HepG2 (cell line): Measurements from ENCODE around the gene SLC25A44. TPM values are rescaled to one million over a fixed set of nuclear protein-coding genes. Genes with fewer than 3 reads are reported as not detected.

Experiments used
- ATAC-seq: fragments of 200-7000 bp; cut with Tn5 transposase; 3 replicates; pipeline ENCODE4 v1.9.1; 2020; ENCODE audit warnings: mild to moderate bottlenecking, moderate library complexity
- BruUV-seq: library from RNA; stranded (reverse); fragments of 400-500 nt; replicated peaks from 2 replicates; lab custom pipeline; 2021; lab: Mats Ljungman, UMichigan
- CTCF ChIA-PET: fragments of 300-600 bp; formaldehyde crosslinking; extraction: SDS; loops from one replicate; lab custom pipeline; 2021; ENCODE audit warnings: low total read pairs, inconsistent platforms, low intra/inter-chr PET ratio; lab: Yijun Ruan, JAX
- POLR2A ChIA-PET: fragments of 350-600 bp; sonication (Branson Sonifier 250); formaldehyde crosslinking; loops from one replicate; lab custom pipeline; 2020; ENCODE audit warnings: antibody characterized with exemption, inconsistent platforms; lab: Yijun Ruan, JAX
- DNase-seq: peaks from one replicate; pipeline ENCODE4 v3.0.0-alpha.2; 2015; ENCODE audit warnings: low spot score
- FAIRE-seq: peaks from 3 replicates; lab custom pipeline; 2011; peaks lifted over from hg19 to GRCh38; lab: Jason Lieb, UNC
- H2AFZ ChIP-seq: one replicate; pipeline ENCODE4 v1.6.1; 2011; ENCODE audit warnings: low read length, inconsistent platforms
- H3K27ac ChIP-seq: fragments of 300-600 bp; 3 replicates; pipeline ENCODE4 v1.8.0; 2011; ENCODE audit warnings: mixed run types, mild to moderate bottlenecking, mixed read lengths, low read length, inconsistent platforms; ENCODE audit not compliant: insufficient read depth; ENCODE audit errors: extremely low read length
- H3K27me3 ChIP-seq, 2 experiments: fragments of 200-600 bp in 1 of 2; 2 replicates in 1 of 2; 3 replicates in 1 of 2; pipeline versions ENCODE4 v1.6.0 to v1.8.0; 2011; ENCODE audit warnings: low read length in 2 of 2, mild to moderate bottlenecking in 2 of 2, moderate library complexity in 2 of 2, inconsistent platforms in 1 of 2; ENCODE audit not compliant: insufficient read depth in 2 of 2, control insufficient read depth in 1 of 2
- H3K36me3 ChIP-seq, 2 experiments: fragments of 200-600 bp in 1 of 2; replicated peaks in 1 of 2; 2 replicates in 1 of 2; 3 replicates in 1 of 2; pipeline versions ENCODE4 v1.5.1 to v1.8.0; 2011; ENCODE audit warnings: low read length in 2 of 2, inconsistent platforms in 1 of 2; ENCODE audit not compliant: insufficient read depth in 2 of 2, control insufficient read depth in 1 of 2
- H3K4me1 ChIP-seq: 2 replicates; pipeline ENCODE4 v1.5.1; 2012; ENCODE audit warnings: low read length, inconsistent platforms; ENCODE audit not compliant: insufficient read depth
- H3K4me2 ChIP-seq: 2 replicates; pipeline ENCODE4 v1.6.0; 2011; ENCODE audit warnings: low read depth, low read length, inconsistent platforms
- H3K4me3 ChIP-seq, 3 experiments: fragments of 200-600 bp in 1 of 3; sonication (generic), shearing (Covaris generic) in 1 of 3; replicated peaks in 1 of 3; 2 replicates each; pipeline ENCODE4 v1.5.1; 2011 to 2016; ENCODE audit warnings: low read length in 3 of 3, inconsistent platforms in 2 of 3, low read depth in 2 of 3, mild to moderate bottlenecking in 2 of 3, control low read depth in 1 of 3, mixed read lengths in 1 of 3; ENCODE audit not compliant: insufficient read depth in 1 of 3
- H3K79me2 ChIP-seq: one replicate; pipeline ENCODE4 v1.6.1; 2011; ENCODE audit warnings: low read length, inconsistent platforms; ENCODE audit not compliant: insufficient read depth
- H3K9ac ChIP-seq: 2 replicates; pipeline ENCODE4 v1.6.0; 2011; ENCODE audit warnings: mild to moderate bottlenecking, low read depth, low read length, inconsistent platforms; ENCODE audit not compliant: insufficient read depth
- H3K9me3 ChIP-seq: 2 replicates; pipeline ENCODE4 v1.5.1; 2012; ENCODE audit warnings: mild to moderate bottlenecking, low read length
- H4K20me1 ChIP-seq: 2 replicates; pipeline ENCODE4 v1.6.0; 2011; ENCODE audit warnings: inconsistent platforms, mild to moderate bottlenecking, low read length, moderate library complexity; ENCODE audit not compliant: insufficient read depth
- REL ChIP-seq: sonication (generic); formaldehyde crosslinking; conservative IDR thresholded peaks from 2 replicates; pipeline ENCODE4 v1.8.0; 2022; ENCODE audit warnings: mild to moderate bottlenecking, missing genetic modification reagents, moderate library complexity
- SIN3A ChIP-seq: IDR thresholded peaks from 2 replicates; pipeline ENCODE4 v1.6.1; 2011; ENCODE audit warnings: low read depth, mild to moderate bottlenecking, control low read depth, low read length, borderline replicate concordance
- SOX5 ChIP-seq: IDR thresholded peaks from 2 replicates; pipeline ENCODE4 v1.6.1; 2016; ENCODE audit warnings: borderline replicate concordance
- SPEN ChIP-seq: sonication (generic); formaldehyde crosslinking; IDR thresholded peaks from 2 replicates; pipeline ENCODE4 v1.5.1; 2020; ENCODE audit warnings: low read depth, mild to moderate bottlenecking, missing genetic modification reagents
- ZKSCAN8 ChIP-seq: IDR thresholded peaks from 2 replicates; pipeline ENCODE4 v1.6.1; 2016; ENCODE audit warnings: borderline replicate concordance, missing genetic modification reagents, missing compliant biosample characterization
- WGBS: methylation state at CpG from one replicate; pipeline ENCODE4 v1.1.6; 2017; ENCODE audit warnings: low lambda C conversion rate; 5-methylcytosine and 5-hydroxymethylcytosine counted together
- in situ Hi-C: cut with HindIII; loops from 2 replicates; pipeline ENCODE4 v1.10.0; 2017; ENCODE audit warnings: low pct_unique_long_range_greater_than_20kb; ENCODE audit not compliant: extremely low pct_ligation_motif_present
- intact Hi-C: fragments of 100-400 bp; cut with micrococcal nuclease; formaldehyde crosslinking; loops from one replicate; pipeline ENCODE4 v1.10.0; 2022; ENCODE audit not compliant: unreplicated experiment
- polyA plus RNA-seq, 8 experiments: library from polyadenylated mRNA; depleted of rRNA in 3 of 8; stranded (reverse) in 7 of 8; unstranded in 1 of 8; fragments of >200 nt; fragmentation: Illumina TruSeq in 4 of 8; extraction: Trizol in 4 of 8; gene quantifications; 2 replicates each; pipeline versions ENCODE4 v1.2.1 to v1.2.3, GENCODE V29; 2011 to 2016; ENCODE audit warnings: low read depth in 4 of 8, missing spikeins in 1 of 8, mixed read lengths in 1 of 8; ENCODE audit not compliant: insufficient read depth in 1 of 8
- total RNA-seq, 5 experiments: library from RNA; depleted of rRNA; stranded (reverse); fragments of >200 nt; fragmentation: Illumina TruSeq; extraction: Trizol; gene quantifications; 2 replicates each; pipeline ENCODE4 v1.2.3, GENCODE V29; 2016; ENCODE audit warnings: low read depth in 1 of 5
- TF ChIP-seq, protein P1 (sequence below): sonication (generic); formaldehyde crosslinking; IDR thresholded peaks from 2 replicates; pipeline ENCODE4 v1.5.1; 2020; ENCODE audit warnings: mild to moderate bottlenecking, missing genetic modification reagents
- TF ChIP-seq, protein P2 (sequence below): sonication (generic); formaldehyde crosslinking; IDR thresholded peaks from 2 replicates; pipeline ENCODE4 v1.5.1; 2020; ENCODE audit warnings: missing genetic modification reagents, mild to moderate bottlenecking, borderline replicate concordance
- TF ChIP-seq, protein P3 (sequence below): sonication (generic); formaldehyde crosslinking; IDR thresholded peaks from 2 replicates; pipeline ENCODE4 v1.4.0; 2020; ENCODE audit warnings: missing genetic modification reagents, mild to moderate bottlenecking, borderline replicate concordance

SLC25A44 gene
- total and polyA plus RNA-seq, 2 of the 13 experiments (the other 11 are each of a cell fraction or from before 2014, with no cell fraction given), result 10.7 to 13.4 TPM

DNA sequence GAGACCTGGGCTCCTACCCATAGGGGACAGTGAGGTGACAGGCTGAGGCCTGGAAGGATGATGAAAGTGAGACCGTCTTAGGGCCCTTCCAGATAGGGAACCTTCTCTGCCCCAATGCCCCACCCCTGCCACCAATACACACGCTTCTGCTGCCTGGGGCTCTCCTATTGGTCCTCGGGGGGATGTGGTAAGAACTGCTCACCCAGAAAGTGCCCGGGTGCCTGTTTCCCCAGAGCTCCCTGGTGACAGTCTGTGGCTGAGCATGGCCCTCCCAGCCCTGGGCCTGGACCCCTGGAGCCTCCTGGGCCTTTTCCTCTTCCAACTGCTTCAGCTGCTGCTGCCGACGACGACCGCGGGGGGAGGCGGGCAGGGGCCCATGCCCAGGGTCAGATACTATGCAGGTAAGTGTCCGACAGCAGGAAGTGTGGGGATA lies 39.6 kb upstream of the SLC25A44 start (continued):
- TF ChIP-seq, protein P1, sequence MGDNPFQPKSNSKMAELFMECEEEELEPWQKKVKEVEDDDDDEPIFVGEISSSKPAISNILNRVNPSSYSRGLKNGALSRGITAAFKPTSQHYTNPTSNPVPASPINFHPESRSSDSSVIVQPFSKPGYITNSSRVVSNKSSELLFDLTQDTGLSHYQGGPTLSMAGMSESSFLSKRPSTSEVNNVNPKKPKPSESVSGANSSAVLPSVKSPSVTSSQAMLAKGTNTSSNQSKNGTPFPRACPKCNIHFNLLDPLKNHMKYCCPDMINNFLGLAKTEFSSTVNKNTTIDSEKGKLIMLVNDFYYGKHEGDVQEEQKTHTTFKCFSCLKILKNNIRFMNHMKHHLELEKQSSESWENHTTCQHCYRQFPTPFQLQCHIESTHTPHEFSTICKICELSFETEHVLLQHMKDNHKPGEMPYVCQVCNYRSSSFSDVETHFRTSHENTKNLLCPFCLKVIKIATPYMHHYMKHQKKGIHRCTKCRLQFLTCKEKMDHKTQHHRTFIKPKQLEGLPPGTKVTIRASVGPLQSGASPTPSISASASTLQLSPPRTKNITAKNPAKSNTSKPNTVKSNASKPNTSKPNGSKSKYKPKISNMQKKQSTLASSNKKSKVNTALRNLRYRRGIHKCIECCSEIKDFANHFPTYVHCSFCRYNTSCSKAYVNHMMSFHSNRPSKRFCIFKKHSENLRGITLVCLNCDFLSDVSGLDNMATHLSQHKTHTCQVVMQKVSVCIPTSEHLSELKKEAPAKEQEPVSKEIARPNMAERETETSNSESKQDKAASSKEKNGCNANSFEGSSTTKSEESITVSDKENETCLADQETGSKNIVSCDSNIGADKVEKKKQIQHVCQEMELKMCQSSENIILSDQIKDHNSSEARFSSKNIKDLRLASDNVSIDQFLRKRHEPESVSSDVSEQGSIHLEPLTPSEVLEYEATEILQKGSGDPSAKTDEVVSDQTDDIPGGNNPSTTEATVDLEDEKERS, result no peak
- TF ChIP-seq SIN3A, result no peak

DNA sequence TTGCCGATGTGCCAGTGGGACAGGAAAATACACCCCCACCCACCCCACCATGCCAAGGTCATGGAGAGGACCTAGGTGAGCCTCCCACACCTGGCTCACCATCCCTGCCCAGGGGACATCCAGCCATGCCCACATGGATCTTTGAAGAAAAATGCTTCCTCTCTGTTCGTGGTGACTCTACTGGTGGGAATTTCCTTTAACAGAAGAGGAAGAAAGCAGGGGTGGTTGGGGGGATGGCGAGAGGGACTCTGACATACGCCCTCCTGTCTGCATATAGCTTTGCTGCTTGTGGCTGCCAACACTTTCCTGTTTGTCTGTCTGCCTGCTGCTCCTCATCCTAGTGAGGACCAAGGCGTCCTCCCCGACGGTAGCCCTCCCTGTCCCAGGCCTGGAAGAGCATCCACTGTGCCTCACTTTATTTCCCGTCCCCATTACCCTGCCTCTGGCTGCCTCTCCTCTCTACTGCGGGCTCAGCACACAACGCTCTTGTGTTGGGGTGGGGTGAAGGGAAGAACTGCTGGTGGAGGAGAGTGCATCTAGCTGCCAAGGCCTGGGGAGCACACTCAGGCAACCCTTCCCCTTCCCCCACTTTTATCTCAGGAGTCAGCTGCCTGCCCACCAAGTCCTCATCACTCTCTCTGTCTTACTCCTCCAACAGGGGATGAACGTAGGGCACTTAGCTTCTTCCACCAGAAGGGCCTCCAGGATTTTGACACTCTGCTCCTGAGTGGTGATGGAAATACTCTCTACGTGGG lies 38.0 kb upstream of the SLC25A44 start:
- no peaks in the 10 kb centered on the region for H3K36me3 ChIP-seq
- H3K9me3 ChIP-seq, result no peaks in the 10 kb centered on the region
- POLR2A ChIA-PET, result interaction anchor here (1.2 to 2.5 kb wide), 2 partner anchors 57 to 69 kb away, joined by 3 to 9 read pairs; partner anchors contain the start of gene PMF1
- no TSS peak for BruUV-seq
- H3K4me2 ChIP-seq, result no peak overlapping the region
- DNase-seq (no peak), FAIRE-seq (no peak), ATAC-seq (no peak)
- TF ChIP-seq, protein P2, sequence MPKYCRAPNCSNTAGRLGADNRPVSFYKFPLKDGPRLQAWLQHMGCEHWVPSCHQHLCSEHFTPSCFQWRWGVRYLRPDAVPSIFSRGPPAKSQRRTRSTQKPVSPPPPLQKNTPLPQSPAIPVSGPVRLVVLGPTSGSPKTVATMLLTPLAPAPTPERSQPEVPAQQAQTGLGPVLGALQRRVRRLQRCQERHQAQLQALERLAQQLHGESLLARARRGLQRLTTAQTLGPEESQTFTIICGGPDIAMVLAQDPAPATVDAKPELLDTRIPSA, result no peak
- TF ChIP-seq ZKSCAN8 (CRISPR knock-in tag), result no peak
- TF ChIP-seq, protein P3, sequence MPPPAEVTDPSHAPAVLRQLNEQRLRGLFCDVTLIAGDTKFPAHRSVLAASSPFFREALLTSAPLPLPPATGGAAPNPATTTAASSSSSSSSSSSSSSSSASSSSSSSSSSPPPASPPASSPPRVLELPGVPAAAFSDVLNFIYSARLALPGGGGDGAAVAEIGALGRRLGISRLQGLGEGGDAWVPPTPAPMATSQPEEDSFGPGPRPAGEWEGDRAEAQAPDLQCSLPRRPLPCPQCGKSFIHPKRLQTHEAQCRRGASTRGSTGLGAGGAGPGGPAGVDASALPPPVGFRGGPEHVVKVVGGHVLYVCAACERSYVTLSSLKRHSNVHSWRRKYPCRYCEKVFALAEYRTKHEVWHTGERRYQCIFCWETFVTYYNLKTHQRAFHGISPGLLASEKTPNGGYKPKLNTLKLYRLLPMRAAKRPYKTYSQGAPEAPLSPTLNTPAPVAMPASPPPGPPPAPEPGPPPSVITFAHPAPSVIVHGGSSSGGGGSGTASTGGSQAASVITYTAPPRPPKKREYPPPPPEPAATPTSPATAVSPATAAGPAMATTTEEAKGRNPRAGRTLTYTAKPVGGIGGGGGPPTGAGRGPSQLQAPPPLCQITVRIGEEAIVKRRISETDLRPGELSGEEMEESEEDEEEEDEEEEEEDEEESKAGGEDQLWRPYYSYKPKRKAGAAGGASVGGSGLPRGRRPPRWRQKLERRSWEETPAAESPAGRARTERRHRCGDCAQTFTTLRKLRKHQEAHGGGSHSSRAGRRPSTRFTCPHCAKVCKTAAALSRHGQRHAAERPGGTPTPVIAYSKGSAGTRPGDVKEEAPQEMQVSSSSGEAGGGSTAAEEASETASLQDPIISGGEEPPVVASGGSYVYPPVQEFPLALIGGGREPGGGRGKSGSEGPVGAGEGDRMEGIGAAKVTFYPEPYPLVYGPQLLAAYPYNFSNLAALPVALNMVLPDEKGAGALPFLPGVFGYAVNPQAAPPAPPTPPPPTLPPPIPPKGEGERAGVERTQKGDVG (CRISPR knock-in tag), result no peak
- no peak for TF ChIP-seq SOX5 (CRISPR knock-in tag)
- no peak for TF ChIP-seq REL (CRISPR knock-in tag)
- no peak for TF ChIP-seq SPEN (CRISPR knock-in tag)
- H2AFZ ChIP-seq, result no peak overlapping the region
- H3K27ac ChIP-seq, result no peak overlapping the region
- intact Hi-C loops (no loop called here), in situ Hi-C loops (no loop called here)
- H3K4me1 ChIP-seq, result peaks cover 36% of the 10 kb centered on the region
- H3K79me2 ChIP-seq, result no peaks in the 10 kb centered on the region
- 46% methylated on average over 11 of the region's 12 CpGs for WGBS
- H3K27me3 ChIP-seq, result peaks cover 0 to 29% of the 10 kb centered on the region in 2 experiments; a peak in 3 of 5 replicates
- no peak overlapping the region for H3K9ac ChIP-seq
- CTCF ChIA-PET, result no interaction called here
- H4K20me1 ChIP-seq, result no peaks in the 10 kb centered on the region
- no peak overlapping the region for H3K4me3 ChIP-seq
